HepG2 (cell line): Measurements from ENCODE around the gene TADA2B. TPM values are rescaled to one million over a fixed set of nuclear protein-coding genes. Genes with fewer than 3 reads are reported as not detected.

Experiments used
- ATAC-seq: fragments of 200-7000 bp; cut with Tn5 transposase; 3 replicates; pipeline ENCODE4 v1.9.1; 2020; ENCODE audit warnings: mild to moderate bottlenecking, moderate library complexity
- BruUV-seq: library from RNA; stranded (reverse); fragments of 400-500 nt; replicated peaks from 2 replicates; lab custom pipeline; 2021; lab: Mats Ljungman, UMichigan
- CTCF ChIA-PET: fragments of 300-600 bp; formaldehyde crosslinking; extraction: SDS; loops from one replicate; lab custom pipeline; 2021; ENCODE audit warnings: low total read pairs, inconsistent platforms, low intra/inter-chr PET ratio; lab: Yijun Ruan, JAX
- POLR2A ChIA-PET: fragments of 350-600 bp; sonication (Branson Sonifier 250); formaldehyde crosslinking; loops from one replicate; lab custom pipeline; 2020; ENCODE audit warnings: antibody characterized with exemption, inconsistent platforms; lab: Yijun Ruan, JAX
- DNase-seq: peaks from one replicate; pipeline ENCODE4 v3.0.0-alpha.2; 2015; ENCODE audit warnings: low spot score
- FAIRE-seq: peaks from 3 replicates; lab custom pipeline; 2011; peaks lifted over from hg19 to GRCh38; lab: Jason Lieb, UNC
- H2AFZ ChIP-seq: one replicate; pipeline ENCODE4 v1.6.1; 2011; ENCODE audit warnings: low read length, inconsistent platforms
- H3K27ac ChIP-seq: fragments of 300-600 bp; 3 replicates; pipeline ENCODE4 v1.8.0; 2011; ENCODE audit warnings: mixed run types, mild to moderate bottlenecking, mixed read lengths, low read length, inconsistent platforms; ENCODE audit not compliant: insufficient read depth; ENCODE audit errors: extremely low read length
- H3K27me3 ChIP-seq, 2 experiments: fragments of 200-600 bp in 1 of 2; 2 replicates in 1 of 2; 3 replicates in 1 of 2; pipeline versions ENCODE4 v1.6.0 to v1.8.0; 2011; ENCODE audit warnings: low read length in 2 of 2, mild to moderate bottlenecking in 2 of 2, moderate library complexity in 2 of 2, inconsistent platforms in 1 of 2; ENCODE audit not compliant: insufficient read depth in 2 of 2, control insufficient read depth in 1 of 2
- H3K36me3 ChIP-seq, 2 experiments: fragments of 200-600 bp in 1 of 2; replicated peaks in 1 of 2; 2 replicates in 1 of 2; 3 replicates in 1 of 2; pipeline versions ENCODE4 v1.5.1 to v1.8.0; 2011; ENCODE audit warnings: low read length in 2 of 2, inconsistent platforms in 1 of 2; ENCODE audit not compliant: insufficient read depth in 2 of 2, control insufficient read depth in 1 of 2
- H3K4me1 ChIP-seq: 2 replicates; pipeline ENCODE4 v1.5.1; 2012; ENCODE audit warnings: low read length, inconsistent platforms; ENCODE audit not compliant: insufficient read depth
- H3K4me2 ChIP-seq: 2 replicates; pipeline ENCODE4 v1.6.0; 2011; ENCODE audit warnings: low read depth, low read length, inconsistent platforms
- H3K4me3 ChIP-seq, 3 experiments: fragments of 200-600 bp in 1 of 3; sonication (generic), shearing (Covaris generic) in 1 of 3; replicated peaks in 1 of 3; 2 replicates each; pipeline ENCODE4 v1.5.1; 2011 to 2016; ENCODE audit warnings: low read length in 3 of 3, inconsistent platforms in 2 of 3, low read depth in 2 of 3, mild to moderate bottlenecking in 2 of 3, control low read depth in 1 of 3, mixed read lengths in 1 of 3; ENCODE audit not compliant: insufficient read depth in 1 of 3
- H3K79me2 ChIP-seq: one replicate; pipeline ENCODE4 v1.6.1; 2011; ENCODE audit warnings: low read length, inconsistent platforms; ENCODE audit not compliant: insufficient read depth
- H3K9ac ChIP-seq: 2 replicates; pipeline ENCODE4 v1.6.0; 2011; ENCODE audit warnings: mild to moderate bottlenecking, low read depth, low read length, inconsistent platforms; ENCODE audit not compliant: insufficient read depth
- H3K9me3 ChIP-seq: 2 replicates; pipeline ENCODE4 v1.5.1; 2012; ENCODE audit warnings: mild to moderate bottlenecking, low read length
- H4K20me1 ChIP-seq: 2 replicates; pipeline ENCODE4 v1.6.0; 2011; ENCODE audit warnings: inconsistent platforms, mild to moderate bottlenecking, low read length, moderate library complexity; ENCODE audit not compliant: insufficient read depth
- BHLHE40 ChIP-seq: IDR thresholded peaks from 2 replicates; pipeline ENCODE4 v1.6.1; 2011; ENCODE audit warnings: low read length, improper control_type of control experiment
- FLYWCH1 ChIP-seq: sonication (generic); formaldehyde crosslinking; IDR thresholded peaks from 2 replicates; pipeline ENCODE4 v1.8.1; 2023; ENCODE audit warnings: mild to moderate bottlenecking, missing genetic modification reagents
- FOXJ3 ChIP-seq: sonication (generic); formaldehyde crosslinking; IDR thresholded peaks from 2 replicates; pipeline ENCODE4 v1.4.0; 2020; ENCODE audit warnings: missing genetic modification reagents, mild to moderate bottlenecking, borderline replicate concordance
- HCFC1 ChIP-seq: fragments of 150-350 bp; IDR thresholded peaks from 2 replicates; pipeline ENCODE4 v1.6.1; 2014; ENCODE audit warnings: low read depth, low read length
- IRF1 ChIP-seq: sonication (generic); formaldehyde crosslinking; IDR thresholded peaks from 2 replicates; pipeline ENCODE4 v1.4.0; 2020; ENCODE audit warnings: low read depth, mild to moderate bottlenecking, missing genetic modification reagents
- NR3C1 ChIP-seq: sonication (generic); formaldehyde crosslinking; IDR thresholded peaks from 2 replicates; pipeline ENCODE4 v1.4.0; 2020; ENCODE audit warnings: missing genetic modification reagents
- PHF20 ChIP-seq: sonication (generic); formaldehyde crosslinking; IDR thresholded peaks from 2 replicates; pipeline ENCODE4 v1.5.0; 2020; ENCODE audit warnings: mild to moderate bottlenecking, missing genetic modification reagents
- POLR2AphosphoS5 ChIP-seq: IDR thresholded peaks from 2 replicates; pipeline ENCODE4 v1.6.1; 2012; ENCODE audit warnings: low read depth, low read length
- PRMT3 ChIP-seq: sonication (generic); formaldehyde crosslinking; IDR thresholded peaks from 2 replicates; pipeline ENCODE4 v1.8.1; 2022; ENCODE audit warnings: low read depth, mild to moderate bottlenecking, moderate library complexity, missing genetic modification reagents, borderline replicate concordance
- SNAPC4 ChIP-seq: sonication (generic); formaldehyde crosslinking; IDR thresholded peaks from 2 replicates; pipeline ENCODE4 v1.4.0; 2020; ENCODE audit warnings: mild to moderate bottlenecking, missing genetic modification reagents
- USF2 ChIP-seq, 2 experiments: sonication (generic) in 1 of 2; formaldehyde crosslinking in 1 of 2; IDR thresholded peaks; 2 replicates each; pipeline versions ENCODE4 v1.5.1 to v1.6.1; 2011 to 2020; ENCODE audit warnings: borderline replicate concordance in 1 of 2, low read depth in 1 of 2, low read length in 1 of 2, mild to moderate bottlenecking in 1 of 2, missing genetic modification reagents in 1 of 2, moderate library complexity in 1 of 2
- YEATS4 ChIP-seq: sonication (generic); formaldehyde crosslinking; IDR thresholded peaks from 2 replicates; pipeline ENCODE4 v1.4.0; 2020; ENCODE audit warnings: missing genetic modification reagents, borderline replicate concordance
- ZNF619 ChIP-seq: sonication (generic); formaldehyde crosslinking; IDR thresholded peaks from 2 replicates; pipeline ENCODE4 v1.4.0; 2020; ENCODE audit warnings: mild to moderate bottlenecking, missing genetic modification reagents
- ZNF720 ChIP-seq: sonication (generic); formaldehyde crosslinking; IDR thresholded peaks from 2 replicates; pipeline ENCODE4 v1.4.0; 2020; ENCODE audit warnings: missing genetic modification reagents
- ZNF768 ChIP-seq: sonication (generic); formaldehyde crosslinking; IDR thresholded peaks from 2 replicates; pipeline ENCODE4 v1.4.0; 2020; ENCODE audit warnings: missing genetic modification reagents
- ZSCAN22 ChIP-seq: sonication (generic); formaldehyde crosslinking; IDR thresholded peaks from 2 replicates; pipeline ENCODE4 v1.4.0; 2020; ENCODE audit warnings: mild to moderate bottlenecking, missing genetic modification reagents
- WGBS: methylation state at CpG from one replicate; pipeline ENCODE4 v1.1.6; 2017; ENCODE audit warnings: low lambda C conversion rate; 5-methylcytosine and 5-hydroxymethylcytosine counted together
- in situ Hi-C: cut with HindIII; loops from 2 replicates; pipeline ENCODE4 v1.10.0; 2017; ENCODE audit warnings: low pct_unique_long_range_greater_than_20kb; ENCODE audit not compliant: extremely low pct_ligation_motif_present
- intact Hi-C: fragments of 100-400 bp; cut with micrococcal nuclease; formaldehyde crosslinking; loops from one replicate; pipeline ENCODE4 v1.10.0; 2022; ENCODE audit not compliant: unreplicated experiment
- polyA plus RNA-seq, 8 experiments: library from polyadenylated mRNA; depleted of rRNA in 3 of 8; stranded (reverse) in 7 of 8; unstranded in 1 of 8; fragments of >200 nt; fragmentation: Illumina TruSeq in 4 of 8; extraction: Trizol in 4 of 8; gene quantifications; 2 replicates each; pipeline versions ENCODE4 v1.2.1 to v1.2.3, GENCODE V29; 2011 to 2016; ENCODE audit warnings: low read depth in 4 of 8, missing spikeins in 1 of 8, mixed read lengths in 1 of 8; ENCODE audit not compliant: insufficient read depth in 1 of 8
- total RNA-seq, 5 experiments: library from RNA; depleted of rRNA; stranded (reverse); fragments of >200 nt; fragmentation: Illumina TruSeq; extraction: Trizol; gene quantifications; 2 replicates each; pipeline ENCODE4 v1.2.3, GENCODE V29; 2016; ENCODE audit warnings: low read depth in 1 of 5

Gene TADA2B
- total and polyA plus RNA-seq, 2 of the 13 experiments (the other 11 are each of a cell fraction or from before 2014, with no cell fraction given): 4.6 to 8.9 TPM

- no peak overlapping the region for H2AFZ ChIP-seq
- no peak overlapping the region for H3K4me3 ChIP-seq
- ATAC-seq: no peak
- no peak overlapping the region for H3K9ac ChIP-seq
- intact Hi-C loops (no loop called here), in situ Hi-C loops (no loop called here)
- peaks cover 1 to 10% of the 10 kb centered on the region in 2 experiments; a peak in 1 of 5 replicates for H3K27me3 ChIP-seq
- WGBS: 27% methylated on average over 3 of the region's 3 CpGs
- CTCF ChIA-PET: no interaction called here
- no peaks in the 10 kb centered on the region for H3K36me3 ChIP-seq
- no peaks in the 10 kb centered on the region for H4K20me1 ChIP-seq
- POLR2A ChIA-PET: interaction anchor here (0.6 kb wide), 1 partner anchor 545 kb away, joined by 3 read pairs; no protein-coding TSS in a partner anchor
- no peak for FAIRE-seq
- peaks cover 7% of the 10 kb centered on the region; the same call in 1 of the 2 replicates for H3K4me1 ChIP-seq
- no peak overlapping the region for H3K4me2 ChIP-seq
- no peak overlapping the region for H3K27ac ChIP-seq
- H3K9me3 ChIP-seq: 0 out of 2 replicates have a peak, but pooled peaks cover 7% of the 10 kb centered on the region
- DNase-seq: no peak
- H3K79me2 ChIP-seq: no peaks in the 10 kb centered on the region
- no TSS peak for BruUV-seq
- no peak for TF ChIP-seq PHF20 (CRISPR knock-in tag)
- no peak for TF ChIP-seq IRF1 (CRISPR knock-in tag)
- no peak for TF ChIP-seq NR3C1 (CRISPR knock-in tag)
- no peak for TF ChIP-seq HCFC1
- TF ChIP-seq ZNF768 (CRISPR knock-in tag): no peak
- TF ChIP-seq FOXJ3 (CRISPR knock-in tag): no peak
- TF ChIP-seq SNAPC4 (CRISPR knock-in tag): no peak
- no peak for TF ChIP-seq FLYWCH1
- no peak for TF ChIP-seq ZNF619
- TF ChIP-seq ZNF720 (CRISPR knock-in tag): no peak
- TF ChIP-seq PRMT3 (CRISPR knock-in tag): no peak
- no peak for TF ChIP-seq YEATS4
- no peak for TF ChIP-seq USF2 (IDR thresholded peaks at IDR 0.05; ENCODE audit: low read depth, low read length)
- no peak for TF ChIP-seq USF2 (CRISPR knock-in tag; IDR thresholded peaks at IDR 0.05; ENCODE audit: borderline replicate concordance)
- no peak for TF ChIP-seq BHLHE40
- TF ChIP-seq ZSCAN22 (CRISPR knock-in tag): no peak
- no peak for TF ChIP-seq POLR2AphosphoS5
These were observed 43.9 kb downstream of the TADA2B start for GRCh38 chr4:7087036-7087435.
